K562 (cell line): ENCODE measurements around the gene SPRR2A. TPM values are rescaled to one million over a fixed set of nuclear protein-coding genes. Genes with fewer than 3 reads are reported as not detected.
A peak's percentile ranks its signal among the peaks of the same experiment; 100 is the strongest.

ENCODE experiments used
- ATAC-seq: fragments of 200-7000 bp; cut with Tn5 transposase; 3 replicates; pipeline ENCODE4 v1.9.1; 2020; ENCODE audit warnings: moderate library complexity
- BruUV-seq: library from RNA; stranded (reverse); fragments of 400-500 nt; replicated peaks from 2 replicates; lab custom pipeline; 2021; lab: Mats Ljungman, UMichigan
- CTCF ChIA-PET: fragments of 300-600 bp; formaldehyde crosslinking; extraction: SDS; loops from one replicate; lab custom pipeline; 2021; ENCODE audit warnings: low intra/inter-chr PET ratio; lab: Yijun Ruan, JAX
- POLR2A ChIA-PET: fragments of 300-600, 350-650 bp; sonication (Branson Sonifier 250); formaldehyde crosslinking; extraction: SDS; loops from one replicate; lab custom pipeline; 2021; ENCODE audit warnings: antibody characterized with exemption, inconsistent platforms; lab: Yijun Ruan, JAX
- DNase-seq, 4 experiments: peaks; one replicate each; pipeline versions ENCODE4 v3.0.0 to v3.0.0-alpha.2; 2011 to 2018; ENCODE audit warnings: low spot score in 3 of 4, mixed read lengths in 3 of 4; ENCODE audit errors: extremely low read depth in 1 of 4
- FAIRE-seq: peaks from 2 replicates; lab custom pipeline; 2011; peaks lifted over from hg19 to GRCh38; lab: Jason Lieb, UNC
- H2AFZ ChIP-seq: 2 replicates; pipeline ENCODE4 v1.6.0; 2011; ENCODE audit warnings: low read depth, low read length, control low read depth, inconsistent platforms
- H3K27ac ChIP-seq: fragments of 200-600 bp; 3 replicates; pipeline ENCODE4 v1.8.0; 2011; ENCODE audit warnings: low read depth, mild to moderate bottlenecking, control low read depth, inconsistent platforms, low read length, moderate library complexity, mixed read lengths; ENCODE audit errors: extremely low read depth
- H3K27me3 ChIP-seq, 2 experiments: fragments of 300-600 bp in 1 of 2; 2 replicates in 1 of 2; 3 replicates in 1 of 2; pipeline versions ENCODE4 v1.6.0 to v1.8.0; 2011; ENCODE audit warnings: inconsistent platforms in 2 of 2, low read length in 2 of 2, mild to moderate bottlenecking in 1 of 2, mixed read lengths in 1 of 2, moderate library complexity in 1 of 2; ENCODE audit not compliant: control insufficient read depth in 2 of 2, insufficient read depth in 2 of 2
- H3K36me3 ChIP-seq: fragments of 300-600 bp; 3 replicates; pipeline ENCODE4 v1.8.0; 2011; ENCODE audit warnings: mild to moderate bottlenecking, low read length, inconsistent platforms; ENCODE audit not compliant: control insufficient read depth, insufficient read depth
- H3K4me1 ChIP-seq, 2 experiments: fragments of 200-600 bp in 1 of 2; replicated peaks in 1 of 2; 2 replicates in 1 of 2; 3 replicates in 1 of 2; pipeline versions ENCODE4 v1.5.1 to v1.8.0; 2011; ENCODE audit warnings: inconsistent platforms in 2 of 2, low read length in 2 of 2, mild to moderate bottlenecking in 1 of 2, mixed read lengths in 1 of 2, moderate library complexity in 1 of 2; ENCODE audit not compliant: control insufficient read depth in 2 of 2, insufficient read depth in 2 of 2
- H3K4me2 ChIP-seq: 2 replicates; pipeline ENCODE4 v1.6.1; 2011; ENCODE audit warnings: low read length, control low read depth, inconsistent platforms, mixed read lengths; ENCODE audit not compliant: insufficient read depth
- H3K4me3 ChIP-seq: fragments of 200-600 bp; sonication (generic), shearing (Covaris generic); 2 replicates; pipeline ENCODE4 v1.5.1; 2016; ENCODE audit warnings: control low read depth, inconsistent platforms
- H3K79me2 ChIP-seq: fragments of 200-600 bp; 3 replicates; pipeline ENCODE4 v1.8.0; 2011; ENCODE audit warnings: low read length, inconsistent platforms; ENCODE audit not compliant: control insufficient read depth, insufficient read depth
- H3K9ac ChIP-seq, 2 experiments: 2 replicates each; pipeline versions ENCODE4 v1.6.0 to v1.6.1; 2011; ENCODE audit warnings: low read depth in 2 of 2, low read length in 2 of 2, control low read depth in 1 of 2, inconsistent platforms in 1 of 2, mild to moderate bottlenecking in 1 of 2, mixed read lengths in 1 of 2; ENCODE audit not compliant: insufficient read depth in 1 of 2
- H3K9me1 ChIP-seq: one replicate; pipeline ENCODE4 v1.6.0; 2011; ENCODE audit warnings: inconsistent platforms, mild to moderate bottlenecking, low read length, moderate library complexity; ENCODE audit not compliant: control insufficient read depth, insufficient read depth
- H3K9me3 ChIP-seq: replicated peaks from 2 replicates; pipeline ENCODE4 v1.5.1; 2011; ENCODE audit warnings: low read depth, low read length, inconsistent platforms; ENCODE audit not compliant: control insufficient read depth, insufficient read depth
- H4K20me1 ChIP-seq: replicated peaks from 2 replicates; pipeline ENCODE4 v1.6.1; 2011; ENCODE audit warnings: low read length, inconsistent platforms, mixed read lengths; ENCODE audit not compliant: control insufficient read depth, insufficient read depth
- BDP1 ChIP-seq: IDR thresholded peaks from 3 replicates; pipeline ENCODE4 v1.6.1; 2011; ENCODE audit not compliant: insufficient read length, insufficient read depth
- EP400 ChIP-seq: fragments of 450-650 bp; IDR thresholded peaks from 2 replicates; pipeline ENCODE4 v1.6.1; 2017; ENCODE audit warnings: antibody characterized with exemption, mild to moderate bottlenecking, moderate library complexity
- FOSL1 ChIP-seq: fragments of 200-800 bp; sonication (Bioruptor generic); conservative IDR thresholded peaks from 2 replicates; pipeline ENCODE4 v1.6.1; 2016; ENCODE audit warnings: missing genetic modification characterization, missing compliant biosample characterization
- HCFC1 ChIP-seq: IDR thresholded peaks from 2 replicates; pipeline ENCODE4 v1.6.1; 2012; ENCODE audit warnings: low read depth, low read length, improper control_type of control experiment
- KDM4B ChIP-seq, 2 experiments: fragments of 450-650 bp in 1 of 2; sonication (generic) in 1 of 2; IDR thresholded peaks; 2 replicates each; pipeline ENCODE4 v1.6.1; 2016 to 2017; ENCODE audit warnings: borderline replicate concordance in 2 of 2, antibody characterized with exemption in 1 of 2, low read depth in 1 of 2, mild to moderate bottlenecking in 1 of 2
- L3MBTL2 ChIP-seq: fragments of 450-650 bp; IDR thresholded peaks from 2 replicates; pipeline ENCODE4 v1.6.1; 2016; ENCODE audit warnings: mild to moderate bottlenecking, moderate library complexity
- MBD2 ChIP-seq: sonication (generic); IDR thresholded peaks from 2 replicates; pipeline ENCODE4 v1.6.1; 2016; ENCODE audit warnings: low read depth, borderline replicate concordance
- MYC ChIP-seq, 2 experiments: fragments of 250-450 bp in 1 of 2; sonication (Bioruptor Pico) in 1 of 2; IDR thresholded peaks; 2 replicates each; pipeline versions ENCODE4 v1.5.1 to v1.6.1; 2012 to 2021; ENCODE audit warnings: low read depth in 2 of 2, borderline replicate concordance in 1 of 2, improper control_type of control experiment in 1 of 2, low read length in 1 of 2, mild to moderate bottlenecking in 1 of 2, moderate library complexity in 1 of 2
- NFE2 ChIP-seq: IDR thresholded peaks from 2 replicates; pipeline ENCODE4 v1.6.1; 2014; ENCODE audit warnings: antibody characterized with exemption, low read depth
- PHF8 ChIP-seq: fragments of 200-600 bp; sonication (generic); IDR thresholded peaks from 2 replicates; pipeline ENCODE4 v1.6.1; 2012; ENCODE audit warnings: mixed run types, mild to moderate bottlenecking, inconsistent platforms, low read length, moderate library complexity, borderline replicate concordance
- RAD21 ChIP-seq, 2 experiments: fragments of 250-450 bp in 1 of 2; fragments of 450-650 bp in 1 of 2; sonication (Bioruptor Pico) in 1 of 2; formaldehyde crosslinking in 1 of 2; IDR thresholded peaks in 1 of 2; conservative IDR thresholded peaks in 1 of 2; 2 replicates each; pipeline versions ENCODE4 v1.4.0 to v1.8.0; 2020 to 2022; ENCODE audit warnings: mild to moderate bottlenecking in 2 of 2, moderate library complexity in 1 of 2
- SMAD4 ChIP-seq: fragments of 250-450 bp; sonication (Bioruptor Pico); conservative IDR thresholded peaks from 2 replicates; pipeline ENCODE4 v1.8.0; 2021; ENCODE audit warnings: inconsistent platforms, mild to moderate bottlenecking, moderate library complexity
- WHSC1 ChIP-seq: IDR thresholded peaks from one replicate; pipeline ENCODE4 v1.6.1; 2012; ENCODE audit warnings: low read length, control low read depth, inconsistent platforms
- ZNF165 ChIP-seq: fragments of 250-450 bp; sonication (Bioruptor Pico); IDR thresholded peaks from 2 replicates; pipeline ENCODE4 v1.4.0; 2020; ENCODE audit warnings: borderline replicate concordance
- ZNF232 ChIP-seq: sonication (generic); formaldehyde crosslinking; IDR thresholded peaks from 2 replicates; pipeline ENCODE4 v1.8.0; 2022; ENCODE audit warnings: mild to moderate bottlenecking, missing genetic modification reagents
- WGBS: fragments of 100-300 bp; shearing (Covaris generic); methylation state at CpG from one replicate; pipeline ENCODE4 v1.1.6; 2016; ENCODE audit warnings: low coverage, mixed read lengths; ENCODE audit not compliant: insufficient coverage; ENCODE audit errors: missing lambda C conversion rate; 5-methylcytosine and 5-hydroxymethylcytosine counted together
- in situ Hi-C: fragments of 300-500 bp; cut with MboI; formaldehyde crosslinking; loops from 4 replicates; pipeline ENCODE4 v1.15.0; 2018; ENCODE audit warnings: inconsistent platforms, mixed read lengths
- intact Hi-C: fragments of 100-400 bp; cut with micrococcal nuclease; formaldehyde crosslinking; loops from 2 replicates; pipeline ENCODE4 v1.14.2; 2022
- polyA plus RNA-seq, 8 experiments: library from polyadenylated mRNA; depleted of rRNA in 4 of 8; stranded (reverse) in 5 of 8; unstranded in 3 of 8; fragments of >200 nt; fragmentation: Nextera tagmentation in 2 of 8; fragmentation: Illumina TruSeq in 1 of 8; extraction: Ambion mirVana in 2 of 8; extraction: Trizol in 1 of 8; gene quantifications; 2 replicates each; pipeline versions ENCODE4 v1.2.1 to v1.2.3, GENCODE V29; 2011 to 2014; ENCODE audit warnings: inconsistent platforms in 1 of 8, missing spikeins in 1 of 8
- total RNA-seq, 7 experiments: library from RNA; depleted of rRNA in 6 of 7; stranded (reverse); fragments of >200 nt in 6 of 7; fragmentation: Illumina TruSeq in 2 of 7; extraction: Trizol in 2 of 7; gene quantifications; 2 replicates each; pipeline versions ENCODE4 v1.2.1 to v1.2.3, GENCODE V29; 2011 to 2021; ENCODE audit warnings: low replicate concordance in 1 of 7
- TF ChIP-seq, protein P1 (sequence below), 2 experiments: IDR thresholded peaks; 2 replicates each; pipeline ENCODE4 v1.6.1; 2011; ENCODE audit warnings: borderline replicate concordance in 1 of 2, control low read depth in 1 of 2, low read depth in 1 of 2, low read length in 1 of 2, mild to moderate bottlenecking in 1 of 2, mixed read lengths in 1 of 2, moderate library complexity in 1 of 2; ENCODE audit not compliant: insufficient read depth in 1 of 2, insufficient read length in 1 of 2, poor library complexity in 1 of 2, severe bottlenecking in 1 of 2; ENCODE audit errors: extremely low read depth in 1 of 2
- TF ChIP-seq, protein P2 (sequence below): sonication (generic); formaldehyde crosslinking; IDR thresholded peaks from 2 replicates; pipeline ENCODE4 v1.8.0; 2022; ENCODE audit warnings: missing genetic modification reagents, mild to moderate bottlenecking, moderate library complexity, borderline replicate concordance
- TF ChIP-seq, protein P3 (sequence below): sonication (generic); formaldehyde crosslinking; IDR thresholded peaks from 2 replicates; pipeline ENCODE4 v1.8.0; 2022; ENCODE audit warnings: missing genetic modification reagents, mild to moderate bottlenecking, borderline replicate concordance

Gene SPRR2A
- total and polyA plus RNA-seq, 9 of the 15 experiments (the other 6 are each of a cell fraction or from before 2014, with no cell fraction given) = 0.17 TPM; not detected in 8

DNA sequence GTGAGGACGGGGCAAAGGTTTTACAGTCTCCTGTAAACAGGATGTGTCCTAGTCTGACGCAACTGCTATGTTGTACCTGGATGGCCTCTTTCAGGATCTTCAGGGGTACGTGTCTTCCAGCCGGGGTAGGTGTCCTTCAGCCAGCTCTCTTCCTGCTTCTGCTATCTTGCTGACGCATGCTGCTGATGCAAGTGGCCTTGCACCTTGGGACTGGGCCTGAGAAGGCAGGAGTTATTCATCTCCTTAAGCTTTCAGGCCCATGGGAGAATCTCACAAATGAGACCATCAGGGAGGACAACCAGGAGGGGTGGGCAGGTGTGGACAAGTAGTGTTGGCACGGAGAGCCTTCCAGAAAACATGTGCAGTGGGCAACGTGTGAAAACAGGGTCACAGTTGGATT is 34.2 kb downstream of the SPRR2A start:
- intact Hi-C loops = no loop called here
- DNase-seq (no peak), ATAC-seq (peak; percentile 32; the same call in 1 of the 3 replicates), FAIRE-seq (no peak)
- CTCF ChIA-PET = no interaction called here
- BruUV-seq = no TSS peak
- Histone ChIP-seq H3K36me3 (no peaks in the 10 kb centered on the region), H3K9me3 (no peaks in the 10 kb centered on the region), H3K27ac (no peak overlapping the region), H3K4me2 (peak overlapping the region; percentile 34), H4K20me1 (no peaks in the 10 kb centered on the region), H3K9ac (no peak overlapping the region), H3K79me2 (no peaks in the 10 kb centered on the region), H2AFZ (peak overlapping the region; percentile 78), H3K4me1 (no peaks in the 10 kb centered on the region; a peak in 1 of 5 replicates), H3K27me3 (0 out of 5 replicates have a peak, but pooled peaks cover 0 to 4% of the 10 kb centered on the region in 2 experiments), H3K4me3 (no peak overlapping the region), H3K9me1 (no peaks in the 10 kb centered on the region)
- in situ Hi-C loops = no loop called here
- POLR2A ChIA-PET = no interaction called here
- WGBS = 41% methylated on average over 7 of the region's 7 CpGs
- no peak; the same call in 1 of the 2 replicates for TF ChIP-seq EP400
- TF ChIP-seq, protein P1, sequence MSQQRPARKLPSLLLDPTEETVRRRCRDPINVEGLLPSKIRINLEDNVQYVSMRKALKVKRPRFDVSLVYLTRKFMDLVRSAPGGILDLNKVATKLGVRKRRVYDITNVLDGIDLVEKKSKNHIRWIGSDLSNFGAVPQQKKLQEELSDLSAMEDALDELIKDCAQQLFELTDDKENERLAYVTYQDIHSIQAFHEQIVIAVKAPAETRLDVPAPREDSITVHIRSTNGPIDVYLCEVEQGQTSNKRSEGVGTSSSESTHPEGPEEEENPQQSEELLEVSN (IDR thresholded peaks at IDR 0.05; ENCODE audit: borderline replicate concordance in 1 of 2, extremely low read depth in 1 of 2, insufficient read depth in 1 of 2, insufficient read length in 1 of 2, low read depth in 1 of 2, low read length in 1 of 2, poor library complexity in 1 of 2, severe bottlenecking in 1 of 2) = no peak
- TF ChIP-seq SMAD4 = peak; percentile 37; the same call in 1 of the 2 replicates
- no peak for TF ChIP-seq MYC (IDR thresholded peaks at IDR 0.05; ENCODE audit: low read depth, low read length)
- TF ChIP-seq MYC (CRISPR knock-in tag; IDR thresholded peaks at IDR 0.05; ENCODE audit: borderline replicate concordance, low read depth) = no peak
- TF ChIP-seq HCFC1 = no peak
- peak; percentile 56; the same call in 1 of the 2 replicates for TF ChIP-seq L3MBTL2
- TF ChIP-seq KDM4B (IDR thresholded peaks at IDR 0.05; ENCODE audit: borderline replicate concordance in 2 of 2, low read depth in 1 of 2) = no peak
- 0 out of 2 replicates have a peak, but pooled peaks have one; percentile 29 for TF ChIP-seq NFE2
- no peak for TF ChIP-seq BDP1
- TF ChIP-seq, protein P2, sequence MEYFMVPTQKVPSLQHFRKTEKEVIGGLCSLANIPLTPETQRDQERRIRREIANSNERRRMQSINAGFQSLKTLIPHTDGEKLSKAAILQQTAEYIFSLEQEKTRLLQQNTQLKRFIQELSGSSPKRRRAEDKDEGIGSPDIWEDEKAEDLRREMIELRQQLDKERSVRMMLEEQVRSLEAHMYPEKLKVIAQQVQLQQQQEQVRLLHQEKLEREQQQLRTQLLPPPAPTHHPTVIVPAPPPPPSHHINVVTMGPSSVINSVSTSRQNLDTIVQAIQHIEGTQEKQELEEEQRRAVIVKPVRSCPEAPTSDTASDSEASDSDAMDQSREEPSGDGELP (CRISPR knock-in tag) = no peak
- peak; percentile 40; the same call in 1 of the 2 replicates for TF ChIP-seq FOSL1
- no peak for TF ChIP-seq ZNF232
- TF ChIP-seq, protein P3, sequence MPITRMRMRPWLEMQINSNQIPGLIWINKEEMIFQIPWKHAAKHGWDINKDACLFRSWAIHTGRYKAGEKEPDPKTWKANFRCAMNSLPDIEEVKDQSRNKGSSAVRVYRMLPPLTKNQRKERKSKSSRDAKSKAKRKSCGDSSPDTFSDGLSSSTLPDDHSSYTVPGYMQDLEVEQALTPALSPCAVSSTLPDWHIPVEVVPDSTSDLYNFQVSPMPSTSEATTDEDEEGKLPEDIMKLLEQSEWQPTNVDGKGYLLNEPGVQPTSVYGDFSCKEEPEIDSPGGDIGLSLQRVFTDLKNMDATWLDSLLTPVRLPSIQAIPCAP (CRISPR knock-in tag) = no peak
- TF ChIP-seq RAD21 (CRISPR knock-in tag; conservative IDR thresholded peaks at IDR 0.05 in 1 of 2, IDR thresholded peaks at IDR 0.05 in 1 of 2) = no peak
- no peak for TF ChIP-seq MBD2
- no peak for TF ChIP-seq ZNF165 (CRISPR knock-in tag)
- no peak for TF ChIP-seq PHF8
- TF ChIP-seq WHSC1 = no peak
